AG10803 (cell line): Measurements from ENCODE around the gene FAM219A.
A peak's percentile ranks its signal among the peaks of the same experiment; 100 is the strongest.

Experiments
- DNase-seq: peaks from one replicate; pipeline ENCODE4 v3.0.0; 2010; ENCODE audit warnings: low read depth
- H3K4me3 ChIP-seq: 2 replicates; pipeline ENCODE4 v1.5.1; 2011; ENCODE audit warnings: mild to moderate bottlenecking, low read length, control low read depth
- TF ChIP-seq, protein P1 (sequence below): conservative IDR thresholded peaks from 2 replicates; pipeline ENCODE4 v1.5.1; 2011; ENCODE audit warnings: mild to moderate bottlenecking, low read length, control low read depth, inconsistent platforms

Gene FAM219A

DNA sequence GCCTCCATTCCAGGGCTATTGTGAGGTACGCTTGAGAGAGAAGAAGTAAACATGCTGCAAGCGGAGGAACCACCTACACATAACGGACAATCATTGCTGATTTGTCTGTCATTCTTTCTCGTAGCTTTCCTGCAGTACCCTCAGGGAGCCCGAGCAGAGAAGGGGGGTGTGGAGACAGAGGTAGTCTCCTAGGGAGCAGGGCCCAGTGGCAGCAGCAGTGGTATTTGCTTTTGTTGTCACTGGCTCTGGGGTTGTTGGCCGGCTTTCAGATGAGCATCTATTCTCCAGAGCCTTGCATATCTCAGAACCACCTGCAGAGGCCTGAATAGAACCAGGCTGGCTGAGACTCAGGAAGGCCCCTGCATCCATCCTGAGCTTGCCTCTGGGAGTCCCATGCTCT lies 44.5 kb upstream of the FAM219A start:
- H3K4me3 ChIP-seq = no peak overlapping the region
- no peak for DNase-seq
- TF ChIP-seq, protein P1, sequence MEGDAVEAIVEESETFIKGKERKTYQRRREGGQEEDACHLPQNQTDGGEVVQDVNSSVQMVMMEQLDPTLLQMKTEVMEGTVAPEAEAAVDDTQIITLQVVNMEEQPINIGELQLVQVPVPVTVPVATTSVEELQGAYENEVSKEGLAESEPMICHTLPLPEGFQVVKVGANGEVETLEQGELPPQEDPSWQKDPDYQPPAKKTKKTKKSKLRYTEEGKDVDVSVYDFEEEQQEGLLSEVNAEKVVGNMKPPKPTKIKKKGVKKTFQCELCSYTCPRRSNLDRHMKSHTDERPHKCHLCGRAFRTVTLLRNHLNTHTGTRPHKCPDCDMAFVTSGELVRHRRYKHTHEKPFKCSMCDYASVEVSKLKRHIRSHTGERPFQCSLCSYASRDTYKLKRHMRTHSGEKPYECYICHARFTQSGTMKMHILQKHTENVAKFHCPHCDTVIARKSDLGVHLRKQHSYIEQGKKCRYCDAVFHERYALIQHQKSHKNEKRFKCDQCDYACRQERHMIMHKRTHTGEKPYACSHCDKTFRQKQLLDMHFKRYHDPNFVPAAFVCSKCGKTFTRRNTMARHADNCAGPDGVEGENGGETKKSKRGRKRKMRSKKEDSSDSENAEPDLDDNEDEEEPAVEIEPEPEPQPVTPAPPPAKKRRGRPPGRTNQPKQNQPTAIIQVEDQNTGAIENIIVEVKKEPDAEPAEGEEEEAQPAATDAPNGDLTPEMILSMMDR = no peak

DNA sequence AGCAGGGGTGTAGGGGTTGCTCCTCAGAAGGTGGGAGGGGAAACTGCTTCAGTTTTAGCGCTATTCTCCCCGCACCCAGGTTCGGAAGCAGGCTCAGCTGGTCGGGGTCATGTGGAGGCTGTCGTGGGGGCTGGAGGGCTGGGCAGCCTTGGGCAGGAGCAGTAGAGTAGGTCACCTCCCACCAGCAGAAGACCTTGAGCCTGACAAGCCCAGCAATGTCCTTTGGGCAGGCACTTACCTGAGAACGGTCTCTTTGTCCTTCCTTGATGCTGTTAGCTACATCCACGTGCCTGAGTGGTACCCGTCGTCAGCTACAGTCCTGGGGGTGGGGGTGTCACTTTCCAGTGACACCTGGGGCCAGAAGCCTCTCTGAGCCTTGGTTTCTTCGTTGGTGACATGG lies 44.1 kb upstream of the FAM219A start:
- TF ChIP-seq, protein P1 = no peak
- H3K4me3 ChIP-seq = no peak overlapping the region
- DNase-seq = no peak

DNA sequence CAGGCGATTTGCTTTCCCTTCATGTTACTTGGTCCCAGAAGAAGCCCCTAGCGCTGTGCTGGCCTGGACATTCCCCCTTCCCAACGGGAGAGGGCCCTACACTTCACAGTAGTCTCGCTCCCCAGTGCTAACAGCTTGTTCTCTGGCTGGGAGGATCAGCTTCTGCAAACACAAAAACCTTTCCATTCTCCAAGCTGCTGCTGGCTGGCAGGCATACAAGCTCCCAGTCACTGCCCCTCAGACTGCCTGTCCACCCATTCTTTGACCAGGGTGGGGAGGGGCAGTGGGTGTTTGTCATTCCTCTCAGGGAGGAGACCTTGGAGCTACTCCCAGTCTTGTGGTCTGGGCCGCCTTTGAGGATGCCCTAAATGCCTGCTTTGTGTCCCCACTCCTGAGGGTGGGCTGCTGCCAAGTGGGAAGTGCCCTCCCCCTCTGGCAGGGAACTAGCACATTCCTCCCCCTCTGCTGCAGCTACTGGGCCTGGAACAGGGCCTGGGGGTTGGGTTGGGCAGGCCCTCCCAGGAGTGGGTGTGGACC lies 43.6 kb upstream of the FAM219A start:
- H3K4me3 ChIP-seq = no peak overlapping the region
- TF ChIP-seq, protein P1 = peak; percentile 37
- DNase-seq = peak; percentile 84

DNA sequence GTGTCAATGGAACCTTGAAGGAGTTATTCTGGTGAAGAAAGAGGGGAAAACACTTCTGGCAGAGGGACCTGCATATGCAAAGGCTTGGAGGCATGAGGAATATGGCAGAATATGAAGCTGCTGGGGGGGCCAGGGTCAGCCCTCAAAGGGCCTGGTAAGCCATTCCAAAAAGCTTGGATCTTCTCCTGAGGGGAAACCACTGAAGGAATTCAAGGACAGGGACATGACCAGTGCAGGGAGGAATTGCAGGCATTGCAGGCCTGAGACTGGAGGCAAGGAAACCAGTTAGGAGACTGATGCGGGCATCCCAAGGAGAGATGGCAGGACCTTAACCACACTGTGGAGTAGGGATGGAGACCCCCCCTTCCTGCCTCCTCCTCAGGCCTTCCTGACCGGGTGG lies 43.0 kb upstream of the FAM219A start:
- no peak for DNase-seq
- no peak overlapping the region for H3K4me3 ChIP-seq
- TF ChIP-seq, protein P1 = no peak

DNA sequence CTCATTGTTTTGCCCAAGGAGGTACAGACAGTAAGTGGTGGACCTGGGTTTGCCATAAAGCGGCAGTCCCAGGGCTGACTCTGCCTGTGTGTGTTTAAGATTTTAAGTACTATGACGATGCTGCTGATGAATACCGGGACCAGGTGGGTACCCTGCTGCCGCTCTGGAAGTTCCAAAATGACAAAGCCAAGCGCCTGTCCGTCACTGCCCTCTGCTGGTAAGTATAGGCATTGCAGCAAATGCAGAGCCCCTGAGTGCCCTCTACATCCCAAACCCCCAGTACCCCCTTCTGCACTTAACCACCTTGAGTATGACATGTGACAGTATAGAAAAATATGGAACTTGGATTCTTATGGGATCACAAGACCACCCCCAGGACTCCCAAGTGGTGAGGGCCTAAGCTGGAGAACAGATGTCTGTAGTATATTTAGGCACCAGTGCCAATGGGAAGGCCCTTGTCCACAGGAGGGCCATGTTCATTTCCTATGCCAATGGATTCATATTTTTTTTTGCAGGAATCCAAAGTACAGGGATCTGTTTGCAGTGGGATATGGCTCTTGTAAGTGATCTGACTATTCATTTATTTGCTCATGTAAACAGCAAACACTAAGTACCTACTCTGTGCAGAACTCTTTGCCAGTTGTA lies 42.4 kb upstream of the FAM219A start:
- no peak overlapping the region for H3K4me3 ChIP-seq
- TF ChIP-seq, protein P1 = peak; percentile 98
- peak; percentile 17 for DNase-seq

DNA sequence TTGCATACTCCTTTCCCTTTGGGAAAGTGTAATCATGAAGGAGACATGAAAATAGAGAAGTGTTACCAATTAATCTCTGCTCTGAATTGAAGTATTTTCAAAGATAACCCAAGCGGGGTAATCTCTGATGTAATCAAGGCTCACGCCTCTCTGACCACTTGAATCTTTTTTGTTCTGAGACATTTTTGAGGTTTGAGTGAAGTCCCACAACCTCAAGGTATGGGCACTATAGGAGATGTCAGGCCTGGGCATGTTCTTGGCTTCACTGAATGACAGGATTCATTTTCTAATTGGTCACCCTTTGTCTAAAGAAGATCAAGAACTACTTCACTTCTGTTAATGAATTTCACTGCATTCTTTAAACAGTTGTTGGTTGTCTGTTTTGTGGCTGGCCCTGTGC lies 40.7 kb upstream of the FAM219A start:
- no peak overlapping the region for H3K4me3 ChIP-seq
- DNase-seq = no peak
- TF ChIP-seq, protein P1 = no peak

DNA sequence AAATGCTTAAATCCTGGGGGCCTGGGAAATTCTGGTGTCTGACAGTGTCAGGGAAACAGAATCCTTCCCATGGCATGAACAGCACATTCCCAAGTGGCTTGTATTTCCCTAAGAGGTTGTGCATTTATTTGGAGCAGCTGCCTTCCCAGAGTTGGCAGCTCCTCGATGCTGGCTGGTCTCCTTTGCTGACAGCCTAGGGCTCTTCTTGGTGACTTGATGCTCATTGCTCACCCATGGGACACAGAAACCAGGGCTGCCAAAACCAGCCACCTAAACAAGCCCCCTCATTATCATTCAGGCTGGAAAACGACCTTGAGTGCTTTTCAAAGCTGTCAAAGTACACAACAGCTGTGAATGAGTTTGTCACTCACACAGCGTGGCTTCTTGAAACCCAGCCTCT lies 40.2 kb upstream of the FAM219A start:
- no peak for DNase-seq
- no peak overlapping the region for H3K4me3 ChIP-seq
- TF ChIP-seq, protein P1 = no peak
